GM18498 (cell line): Measurements from ENCODE around the gene RIOX2.

Experiments used
- ATAC-seq: cut with Tn5 transposase; IDR thresholded peaks from one replicate; pipeline ENCODE4 v1.9.1; 2021; ENCODE audit warnings: mild to moderate bottlenecking, moderate library complexity; ENCODE audit not compliant: unreplicated experiment

The RIOX2 gene

DNA sequence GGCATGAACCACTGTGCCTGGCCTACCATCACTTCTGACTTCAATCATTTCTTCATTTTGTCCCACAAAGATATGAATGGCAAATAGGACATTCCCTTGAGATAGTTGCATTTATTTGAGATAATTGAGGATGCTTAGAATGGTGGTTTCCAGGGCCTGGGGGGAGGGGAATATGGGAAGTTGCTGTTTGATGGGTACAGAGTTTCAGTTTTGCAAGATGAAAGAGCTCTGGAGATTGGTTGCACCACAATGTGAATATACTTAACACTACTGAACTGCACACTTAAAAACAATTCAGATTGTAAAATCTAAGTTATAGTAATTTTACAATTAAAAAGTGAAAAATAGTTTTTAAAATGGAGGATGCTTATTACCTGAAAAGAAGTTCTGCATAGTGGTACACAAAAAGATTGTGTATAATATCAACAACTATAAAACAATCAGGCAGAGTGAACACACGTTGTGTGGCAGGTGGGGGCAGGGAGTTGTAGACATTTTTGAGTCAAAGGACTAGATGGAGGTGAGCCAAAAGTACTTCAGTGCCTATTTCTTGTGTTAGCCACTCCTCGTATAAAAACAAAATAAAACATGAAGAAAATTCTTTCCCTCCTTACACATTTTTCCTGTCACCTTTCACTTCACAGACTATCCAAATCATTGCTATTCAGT, 18.5 kb upstream of the RIOX2 start:
- no peak for ATAC-seq

DNA sequence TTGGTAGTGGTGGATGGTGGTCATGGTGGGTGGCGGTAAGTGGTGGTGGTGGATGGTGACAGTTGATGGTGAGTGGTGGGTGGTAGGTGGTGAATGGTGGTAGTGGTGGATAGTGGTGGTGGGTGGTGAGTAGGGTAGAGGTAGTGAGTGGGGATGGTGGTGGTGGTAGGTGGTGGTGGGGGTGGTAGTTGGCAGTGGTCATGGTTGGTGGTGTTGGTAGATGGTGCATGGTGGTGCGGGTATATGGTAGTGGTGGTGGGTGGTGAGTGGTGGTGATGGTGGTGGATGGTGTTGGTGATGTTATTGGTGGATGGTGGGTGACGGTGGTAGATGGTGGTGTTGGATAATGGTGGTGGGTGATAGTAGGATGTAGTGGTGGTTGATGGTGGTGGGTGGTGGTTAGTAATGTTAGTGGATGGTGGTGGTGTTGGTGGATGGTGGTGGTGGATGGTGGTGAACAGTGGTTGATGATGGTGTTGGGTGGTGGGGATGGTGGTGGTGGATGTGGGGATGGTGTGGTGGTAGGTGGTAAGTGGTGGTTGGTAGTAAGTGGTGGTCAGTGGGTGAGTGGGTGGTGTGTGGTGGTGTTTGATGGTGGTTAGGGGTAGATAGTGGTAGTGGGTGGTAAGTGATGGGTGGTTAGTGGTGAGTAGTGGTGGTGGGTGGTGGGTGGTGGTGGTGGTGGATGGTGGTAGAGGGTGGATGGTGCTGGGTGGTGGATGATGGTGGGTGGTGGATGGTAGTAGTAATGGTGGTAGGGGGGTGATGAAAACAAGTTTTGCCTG, 16.7 kb upstream of the RIOX2 start:
- no peak for ATAC-seq

DNA sequence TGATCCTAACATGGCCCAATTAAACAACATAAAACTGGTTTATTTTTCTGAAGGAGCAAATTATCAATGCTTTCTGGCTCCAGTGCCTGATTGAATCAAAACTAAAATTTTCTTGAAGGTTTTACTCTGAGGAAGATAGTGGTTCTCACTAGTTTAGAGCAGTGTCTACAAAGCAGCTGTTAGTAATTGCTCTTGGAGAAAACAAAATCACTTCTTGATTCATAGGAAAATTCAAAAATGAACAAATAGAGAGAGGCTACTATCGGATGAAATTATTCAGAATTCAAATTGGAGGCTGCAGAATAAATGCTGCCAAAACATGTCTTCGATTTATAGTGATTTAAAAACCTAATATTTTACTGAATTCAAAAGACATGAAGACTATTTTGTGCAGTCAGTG, 15.1 kb upstream of the RIOX2 start:
- ATAC-seq = no peak

DNA sequence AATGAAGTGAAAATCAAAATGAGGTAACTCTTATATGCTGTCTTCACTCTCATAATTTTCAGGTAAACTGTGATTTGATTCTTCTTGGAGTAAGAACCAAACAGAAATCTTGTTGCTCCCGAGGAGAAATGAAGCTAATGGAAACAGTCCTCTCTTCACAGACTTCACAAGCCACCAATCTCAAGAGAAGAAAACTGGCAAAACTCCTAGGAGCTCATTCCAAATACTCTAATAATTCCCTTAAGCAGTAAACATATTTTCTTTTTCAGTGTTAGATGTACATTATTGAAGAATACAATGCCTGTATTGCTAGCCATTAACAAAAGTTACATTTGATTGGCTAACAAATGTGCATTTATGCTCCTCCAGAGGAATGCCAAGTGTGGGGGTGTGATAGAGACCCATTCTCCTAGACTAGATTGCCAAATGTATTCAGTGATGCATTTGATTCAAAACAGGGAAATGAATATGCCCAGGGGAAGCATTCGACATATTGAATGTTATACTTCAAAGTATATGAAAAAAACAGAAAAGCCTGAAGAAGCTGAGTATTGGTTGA, 11.8 kb upstream of the RIOX2 start:
- ATAC-seq = no peak

DNA sequence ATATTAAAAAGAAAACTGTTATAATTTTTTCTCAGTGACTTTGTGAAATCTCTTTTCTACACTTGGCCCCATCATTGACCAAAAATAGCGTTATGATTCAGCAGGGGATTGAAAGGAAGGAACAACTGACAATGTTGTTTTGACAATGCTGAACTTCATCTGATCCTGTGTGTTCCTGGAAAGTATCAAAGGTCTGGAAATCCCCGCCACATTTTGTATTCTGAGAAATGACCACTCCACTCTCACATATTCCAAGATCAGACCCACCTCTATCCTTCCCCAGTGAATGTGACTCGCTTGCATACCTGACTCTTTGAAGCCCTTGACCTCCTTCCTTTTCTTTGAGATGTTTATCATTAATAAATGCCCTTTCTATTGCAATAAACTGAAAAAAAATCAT, 9.7 kb upstream of the RIOX2 start:
- no peak for ATAC-seq

DNA sequence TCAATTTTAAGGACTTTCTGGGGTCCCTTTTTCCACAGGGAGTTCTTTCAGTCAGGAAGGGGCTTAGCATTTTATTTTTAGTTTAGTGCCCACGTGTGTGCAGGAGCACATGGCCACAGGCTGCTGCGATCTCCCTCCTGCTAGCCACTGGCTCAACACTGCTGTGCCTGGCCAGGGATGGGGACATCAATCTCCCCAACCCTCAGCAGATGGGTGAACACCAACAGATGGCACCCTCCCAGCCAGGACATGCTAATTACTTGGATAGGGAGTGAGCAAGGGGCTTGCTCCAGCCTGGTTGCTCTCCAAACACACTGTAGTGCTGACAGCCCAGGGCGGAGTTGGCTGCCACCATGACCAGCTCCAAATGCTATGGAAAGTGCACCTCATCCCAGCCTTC, 7.4 kb upstream of the RIOX2 start:
- no peak for ATAC-seq

DNA sequence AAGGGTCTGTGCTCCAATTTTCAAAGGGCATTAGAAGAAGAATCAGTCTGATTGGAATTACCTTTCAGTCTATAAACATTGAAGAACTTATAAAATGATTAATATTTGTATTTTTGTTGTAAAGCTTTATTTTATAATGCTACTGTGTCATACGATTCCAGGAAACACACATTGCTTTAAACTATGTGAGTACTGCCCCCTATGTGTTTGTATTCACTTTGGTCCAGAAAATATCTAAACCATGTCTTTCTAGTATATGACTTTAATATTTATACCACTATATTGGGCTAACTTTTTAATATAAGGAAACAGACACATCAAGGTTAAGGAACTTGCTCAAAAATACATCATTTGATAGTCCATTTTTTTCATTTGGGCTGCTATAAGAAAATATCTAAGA, 3.2 kb upstream of the RIOX2 start:
- ATAC-seq = no peak

DNA sequence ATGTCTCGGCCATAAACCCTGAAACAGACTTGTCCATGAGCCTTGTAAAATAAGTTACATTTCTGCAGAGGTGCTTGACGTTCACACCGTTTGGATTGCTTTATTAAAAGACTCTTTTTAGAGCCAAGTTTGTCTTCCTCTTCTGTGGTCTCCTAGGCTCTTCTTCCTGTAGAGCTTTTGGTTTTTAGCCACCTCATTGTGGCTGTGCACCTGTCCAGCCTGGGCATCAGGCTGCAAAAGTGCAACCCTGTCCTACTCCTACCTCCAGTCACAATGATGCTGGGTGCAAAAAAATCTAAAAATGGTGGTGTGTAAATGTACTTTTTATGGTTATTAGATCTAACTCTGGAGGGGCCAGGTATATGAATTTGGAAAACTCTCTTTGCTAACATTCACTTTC, 2.8 kb upstream of the RIOX2 start:
- no peak for ATAC-seq

DNA sequence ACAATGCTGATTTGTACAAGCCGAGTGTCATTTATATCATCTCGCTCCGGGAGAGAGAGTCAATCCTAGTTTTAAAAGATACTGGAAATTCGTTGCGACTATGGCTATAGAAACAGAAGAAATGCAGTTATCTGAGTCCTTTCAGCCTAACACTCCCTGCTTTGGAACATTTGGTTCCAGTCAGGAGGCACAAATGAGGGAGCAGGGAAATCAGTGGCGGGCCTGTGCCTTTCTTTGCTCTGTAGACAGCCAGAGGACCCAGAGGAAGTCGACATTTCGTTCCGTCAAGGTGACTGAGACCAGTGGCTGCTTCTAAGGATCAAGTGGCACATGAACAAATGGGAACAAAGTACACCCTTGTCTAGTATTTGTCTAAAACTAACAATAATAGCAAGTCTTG, 745 bp upstream of the RIOX2 start:
- no peak for ATAC-seq

DNA sequence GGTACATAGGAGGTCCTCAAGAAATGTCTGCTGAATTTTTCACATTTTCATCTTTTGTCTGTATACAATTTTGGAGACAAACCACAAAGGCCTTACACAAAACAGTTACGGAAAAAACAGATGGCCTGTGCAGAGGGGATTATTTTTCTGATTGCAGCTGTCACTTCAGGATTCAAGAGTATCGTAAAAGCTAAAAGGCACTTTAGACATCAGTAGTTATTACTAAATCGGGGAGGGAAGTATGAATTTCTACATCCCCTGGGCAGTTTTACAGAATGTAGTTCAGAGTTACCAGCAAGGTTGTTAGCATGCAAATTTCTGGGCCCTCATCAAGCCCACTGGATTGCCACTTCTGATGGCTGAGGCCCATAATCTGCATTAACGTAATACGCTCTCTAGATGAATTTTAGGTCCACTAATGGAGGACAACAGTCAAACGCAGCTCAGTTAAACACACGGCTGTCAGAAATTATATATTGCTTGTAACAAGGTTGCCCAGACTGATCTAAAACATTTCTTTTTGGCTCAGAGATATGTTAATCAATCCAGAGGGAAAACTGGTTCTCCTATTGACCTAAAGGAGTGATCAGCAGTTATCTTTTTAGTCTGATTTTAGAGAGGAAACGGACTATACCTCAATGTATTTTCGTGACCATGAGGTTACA, 1.1 kb downstream of the RIOX2 start:
- no peak for ATAC-seq

DNA sequence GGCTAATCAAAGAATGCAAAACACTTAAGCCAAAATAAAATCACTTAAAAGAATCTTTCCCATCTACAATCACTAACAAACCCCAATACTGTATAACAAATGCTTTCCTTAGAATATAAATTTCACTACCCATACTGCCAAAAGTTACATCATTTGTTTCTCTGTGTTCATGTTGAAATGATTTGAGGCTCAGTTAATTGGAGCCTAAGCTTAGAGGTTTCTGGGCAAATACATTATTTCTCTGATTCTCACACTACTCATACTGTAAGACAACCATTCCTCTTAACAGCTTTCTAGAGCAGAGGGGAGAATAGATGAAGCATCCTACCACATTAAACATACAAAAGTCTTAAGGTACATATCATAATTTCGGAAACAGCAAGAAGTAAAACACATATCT, 2.1 kb downstream of the RIOX2 start:
- ATAC-seq = no peak

DNA sequence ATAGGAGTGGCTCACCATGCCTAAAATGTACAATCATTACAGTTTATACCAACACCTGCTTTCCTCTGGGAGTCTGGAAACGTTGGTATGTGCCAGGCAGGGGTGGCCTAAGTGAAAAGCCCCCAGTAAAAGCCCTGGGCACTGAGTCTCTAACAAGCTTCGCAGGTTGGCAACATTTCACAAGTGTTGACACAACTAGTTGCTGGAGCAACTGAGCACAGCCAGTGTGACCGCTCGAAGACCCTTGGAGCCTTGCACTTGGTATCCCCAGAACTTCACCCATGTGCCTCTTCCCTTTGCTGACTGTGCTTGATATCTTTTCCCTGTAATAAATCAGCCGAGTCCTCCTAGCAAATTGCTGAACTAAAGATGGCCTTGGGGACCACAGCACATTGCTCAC, 2.7 kb downstream of the RIOX2 start:
- ATAC-seq = no peak

DNA sequence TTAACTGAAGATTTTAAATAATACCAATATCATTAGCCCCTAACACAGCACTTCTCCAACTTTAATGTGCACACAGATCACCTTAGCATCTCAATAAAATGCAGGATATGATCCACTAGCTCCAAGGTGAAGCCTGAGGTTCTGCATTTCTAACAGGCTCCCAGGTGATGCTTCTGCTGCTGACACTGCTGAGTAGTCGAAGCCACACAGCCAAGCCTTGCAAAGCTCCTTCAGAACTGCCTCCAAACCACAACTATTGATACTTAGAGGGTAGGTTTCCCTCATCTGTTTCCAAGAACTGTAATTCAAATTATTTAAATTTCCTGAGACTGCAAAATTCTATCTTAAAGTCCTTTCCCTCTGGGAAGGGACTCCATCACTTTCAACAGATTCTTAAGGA, 3.9 kb downstream of the RIOX2 start:
- ATAC-seq = no peak

DNA sequence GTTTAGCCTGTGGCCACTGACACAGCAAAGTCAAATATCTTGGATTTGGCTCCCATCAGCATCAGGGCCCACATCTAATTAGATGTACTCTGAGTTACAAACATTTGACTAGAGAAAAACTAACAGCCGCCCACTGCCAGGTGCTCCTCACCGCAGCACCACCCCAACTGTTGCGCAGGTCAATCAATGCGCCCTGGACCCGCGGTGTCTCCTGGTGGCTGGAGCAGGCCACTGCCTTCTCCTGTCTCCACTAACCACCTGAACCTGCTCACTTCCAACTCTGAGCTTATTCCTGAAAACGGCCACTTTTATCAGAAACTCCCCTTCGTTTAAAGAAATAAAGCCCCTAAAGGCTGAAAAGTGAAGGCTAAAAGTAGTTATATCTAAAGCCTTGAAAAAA, 4.3 kb downstream of the RIOX2 start:
- ATAC-seq = no peak

DNA sequence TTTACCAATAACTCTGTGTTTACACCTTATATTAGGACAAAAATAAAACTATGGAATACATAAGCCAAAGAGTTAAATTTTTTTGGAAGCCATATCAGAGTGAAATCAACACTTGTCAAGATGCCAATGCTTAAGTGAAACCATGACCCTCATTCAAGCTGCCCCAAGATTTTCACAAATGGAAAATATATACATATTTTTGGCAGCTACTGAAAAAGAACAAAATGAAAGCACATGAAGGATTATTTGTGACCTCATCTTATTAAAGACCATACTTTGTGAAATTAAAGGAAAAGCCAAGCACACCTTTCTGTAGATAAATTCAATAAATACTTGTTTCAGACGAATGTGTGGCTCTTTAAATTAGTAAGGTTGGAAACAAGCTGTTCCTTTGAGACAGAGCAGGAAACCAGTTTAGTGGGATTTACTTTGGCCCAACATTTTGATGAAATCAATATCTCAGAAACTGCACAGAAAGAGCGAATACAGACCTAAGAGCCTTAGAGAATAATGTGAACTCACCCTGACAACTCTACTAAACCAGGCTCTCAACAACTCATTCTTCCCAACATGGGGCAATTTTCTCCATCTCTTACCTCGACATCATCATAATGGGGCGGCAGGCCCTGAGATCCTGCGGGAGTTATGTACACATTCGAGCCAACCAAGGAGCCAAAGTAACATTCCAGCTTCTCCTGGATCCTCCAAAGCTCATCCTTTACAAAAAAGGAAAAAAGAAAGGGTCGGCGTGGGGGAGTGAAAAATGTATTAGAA, 11.1 kb downstream of the RIOX2 start:
- ATAC-seq = no peak

DNA sequence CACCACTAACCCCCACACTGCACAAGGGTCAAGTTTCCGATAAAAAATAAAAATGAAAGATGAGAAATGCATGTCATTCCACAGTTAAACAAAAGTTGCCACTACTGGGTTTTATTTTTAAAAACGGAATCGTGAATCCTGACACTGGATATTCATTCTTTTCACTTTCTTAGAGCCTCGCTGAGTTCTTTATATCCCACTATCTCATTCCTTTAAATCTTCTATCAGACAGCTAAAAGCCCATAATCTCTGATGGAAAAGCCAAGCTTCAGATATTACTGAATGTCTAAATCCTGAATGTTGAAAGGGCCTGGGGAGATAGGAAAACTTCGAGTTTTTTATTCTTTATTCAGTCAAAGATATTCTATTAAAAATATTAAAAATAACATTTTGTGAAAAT, 11.7 kb downstream of the RIOX2 start:
- ATAC-seq = no peak

DNA sequence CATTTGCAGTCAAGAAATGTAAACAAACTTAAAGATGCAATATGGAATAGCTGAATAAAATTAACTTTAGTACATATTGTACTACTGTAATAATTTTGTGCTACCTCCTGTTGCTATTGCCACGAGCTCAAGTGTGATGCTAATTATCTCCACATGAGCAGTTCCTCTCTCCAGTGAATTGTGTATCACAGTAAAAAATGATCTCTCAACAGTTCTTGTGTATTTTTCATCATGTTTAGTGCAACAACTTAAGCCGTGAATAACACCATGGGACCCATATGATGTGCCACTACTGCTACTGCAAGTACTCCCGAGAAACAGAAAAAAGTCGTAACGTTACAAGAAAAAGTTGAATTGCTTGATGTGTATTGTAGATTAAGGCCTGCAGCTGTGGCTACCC, 12.4 kb downstream of the RIOX2 start:
- no peak for ATAC-seq

DNA sequence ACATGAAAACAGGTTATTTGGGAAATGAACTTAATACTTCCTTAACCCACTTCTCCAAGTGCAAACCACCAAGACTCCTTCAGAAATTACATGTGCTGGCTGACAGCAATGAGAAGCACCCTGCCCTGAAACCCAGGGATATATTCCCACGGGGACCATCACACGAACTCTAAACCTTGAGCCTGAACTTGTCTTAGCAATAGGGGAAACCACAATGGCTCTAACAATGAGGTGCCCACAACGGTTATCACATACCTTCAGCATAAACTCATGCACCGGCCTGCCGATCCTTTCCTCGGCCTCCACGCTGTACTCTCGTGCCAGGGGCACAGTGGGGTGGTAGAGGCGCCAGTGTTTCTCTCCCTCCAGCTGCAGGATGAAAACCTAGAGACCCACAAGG, 13.4 kb downstream of the RIOX2 start:
- ATAC-seq = no peak

DNA sequence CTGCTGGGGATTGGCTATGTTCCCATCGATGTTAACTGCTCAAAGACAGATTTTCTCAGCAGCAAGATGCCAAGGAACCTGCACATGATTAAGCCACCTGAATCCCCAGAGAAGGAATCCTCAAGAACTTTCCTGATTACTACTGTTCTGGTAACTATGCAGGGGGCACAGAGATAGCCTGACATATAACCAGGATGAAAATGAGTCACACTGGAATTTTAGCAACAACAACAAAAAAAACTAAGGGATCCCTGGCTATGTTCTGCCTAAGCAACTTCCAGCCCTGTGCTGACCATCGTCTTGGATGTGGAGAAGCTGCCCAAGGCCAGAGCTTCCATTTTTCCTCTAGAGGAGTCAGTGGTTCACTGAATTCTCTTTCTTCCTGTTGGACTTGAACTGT, 13.8 kb downstream of the RIOX2 start:
- ATAC-seq = no peak

DNA sequence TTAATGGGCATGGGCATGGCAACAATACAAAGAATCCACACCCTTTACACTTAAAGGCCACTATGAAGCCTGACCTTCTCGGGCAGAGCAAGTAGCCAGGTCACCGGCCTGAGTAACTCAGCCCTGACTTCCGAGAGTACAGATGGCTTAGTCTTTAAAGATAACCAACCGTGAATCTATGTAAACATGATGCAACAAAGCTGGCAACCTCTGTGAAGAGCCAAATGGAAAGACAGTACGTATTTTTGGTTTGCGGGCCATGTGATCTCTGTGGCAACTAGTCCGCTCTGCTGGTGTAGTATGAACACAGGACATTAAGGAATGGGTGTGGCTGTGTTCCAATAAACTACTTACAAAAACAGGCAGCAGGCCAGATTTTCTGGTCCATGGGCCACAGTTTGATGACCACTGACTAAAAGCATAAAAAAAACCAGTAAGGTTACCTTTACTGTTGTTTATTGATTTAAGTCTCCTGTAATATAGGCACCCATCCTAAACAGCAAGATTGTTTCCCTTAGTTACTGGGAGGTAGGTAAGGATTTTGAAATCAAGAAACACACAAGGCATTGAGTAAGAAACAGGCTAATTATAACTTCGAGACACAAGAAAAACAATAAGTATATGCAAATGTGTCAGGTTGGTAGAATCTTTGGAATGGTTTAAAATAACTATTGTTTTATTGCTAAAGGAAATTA, 14.5 kb downstream of the RIOX2 start:
- no peak for ATAC-seq

DNA sequence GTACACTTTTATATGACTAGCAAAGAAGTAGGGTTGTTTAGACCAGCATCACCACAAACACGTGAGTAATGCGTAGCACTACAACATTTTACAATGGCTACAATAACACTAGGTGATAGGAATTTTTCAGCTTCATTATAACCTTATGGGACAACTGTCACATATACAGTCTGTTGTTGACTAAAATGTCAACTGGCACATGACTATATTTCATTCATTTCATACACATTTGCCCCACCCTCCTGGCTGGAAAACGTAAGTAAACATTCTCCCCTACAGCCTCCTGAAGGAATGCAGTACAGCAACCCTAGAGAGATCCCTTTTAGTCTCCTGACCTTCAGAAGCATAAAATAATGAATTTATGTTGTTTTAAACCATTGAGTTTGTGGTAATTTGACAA, 16.2 kb downstream of the RIOX2 start:
- ATAC-seq = no peak
